ENCODE results near the gene SLC7A11.

DNA sequence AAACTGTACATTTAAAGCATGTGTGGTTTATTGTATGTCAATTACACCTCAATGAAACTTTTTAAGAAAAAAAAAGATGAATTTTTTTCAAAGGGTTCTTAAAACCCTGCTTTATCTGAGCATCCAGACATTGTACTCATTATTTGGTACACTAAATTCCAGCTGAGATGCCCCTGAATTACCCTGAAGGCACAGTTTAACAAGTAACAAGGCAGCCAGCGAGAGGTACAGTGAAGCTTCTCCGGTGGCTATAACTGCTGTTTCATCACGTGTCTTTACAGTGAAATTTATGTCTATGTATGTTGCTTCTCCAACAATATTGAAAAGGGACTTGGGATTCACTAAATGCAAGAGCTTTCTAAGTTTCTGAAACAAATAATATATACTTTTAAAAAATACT lies 15.8 kb downstream of the SLC7A11 start:
- no peak for TF ChIP-seq POLR2AphosphoS5 (IDR thresholded peaks at IDR 0.05)
- TF ChIP-seq, protein P1, sequence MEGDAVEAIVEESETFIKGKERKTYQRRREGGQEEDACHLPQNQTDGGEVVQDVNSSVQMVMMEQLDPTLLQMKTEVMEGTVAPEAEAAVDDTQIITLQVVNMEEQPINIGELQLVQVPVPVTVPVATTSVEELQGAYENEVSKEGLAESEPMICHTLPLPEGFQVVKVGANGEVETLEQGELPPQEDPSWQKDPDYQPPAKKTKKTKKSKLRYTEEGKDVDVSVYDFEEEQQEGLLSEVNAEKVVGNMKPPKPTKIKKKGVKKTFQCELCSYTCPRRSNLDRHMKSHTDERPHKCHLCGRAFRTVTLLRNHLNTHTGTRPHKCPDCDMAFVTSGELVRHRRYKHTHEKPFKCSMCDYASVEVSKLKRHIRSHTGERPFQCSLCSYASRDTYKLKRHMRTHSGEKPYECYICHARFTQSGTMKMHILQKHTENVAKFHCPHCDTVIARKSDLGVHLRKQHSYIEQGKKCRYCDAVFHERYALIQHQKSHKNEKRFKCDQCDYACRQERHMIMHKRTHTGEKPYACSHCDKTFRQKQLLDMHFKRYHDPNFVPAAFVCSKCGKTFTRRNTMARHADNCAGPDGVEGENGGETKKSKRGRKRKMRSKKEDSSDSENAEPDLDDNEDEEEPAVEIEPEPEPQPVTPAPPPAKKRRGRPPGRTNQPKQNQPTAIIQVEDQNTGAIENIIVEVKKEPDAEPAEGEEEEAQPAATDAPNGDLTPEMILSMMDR (IDR thresholded peaks at IDR 0.05): no peak
